DMS 273 treated with DMSO at 0.1 percent for 48 hours (cell line): Measurements from ENCODE around the gene PGA3.
"Not testable (repeated sequence)": the region's sequence is repeated elsewhere in the genome, so short reads cannot be mapped to it uniquely, and the experiment has no call there.

Experiments
- DNase-seq: peaks from one replicate; lab custom pipeline; 2025; lab: John Stamatoyannopoulos, UW

Gene PGA3

GRCh38 chr11:61210629-61211028 is 7.3 kb downstream of the PGA3 start:
- not testable (repeated sequence) for DNase-seq

GRCh38 chr11:61211327-61211952 is 8.1 kb downstream of the PGA3 start:
- DNase-seq: not testable (repeated sequence)

- not testable (repeated sequence) for DNase-seq
Observed at GRCh38 chr11:61212202-61212601, 8.9 kb downstream of the PGA3 start.

- not testable (repeated sequence) for DNase-seq
Observed at GRCh38 chr11:61213711-61214324, 10.5 kb downstream of the PGA3 start.

DNA sequence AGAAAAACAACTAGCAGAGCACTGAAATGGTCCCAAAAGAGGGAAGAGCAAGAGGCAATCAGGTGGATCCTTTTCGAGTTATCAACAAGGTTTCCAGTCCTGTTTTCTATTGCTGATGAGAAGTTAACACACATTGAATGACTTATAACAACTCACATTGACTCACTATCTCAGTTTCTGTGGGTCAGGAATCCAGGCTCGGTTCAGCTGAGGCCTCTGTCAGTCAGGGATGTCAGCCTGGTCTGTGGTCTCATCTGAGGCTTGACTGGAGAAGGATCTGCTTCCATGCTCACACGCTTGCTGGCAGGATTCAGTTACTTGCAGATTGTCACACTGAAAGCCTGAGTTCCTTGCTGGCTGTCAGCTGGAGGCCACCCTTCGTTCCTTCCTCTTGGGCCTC is 15.0 kb downstream of the PGA3 start:
- not testable (repeated sequence) for DNase-seq

DNA sequence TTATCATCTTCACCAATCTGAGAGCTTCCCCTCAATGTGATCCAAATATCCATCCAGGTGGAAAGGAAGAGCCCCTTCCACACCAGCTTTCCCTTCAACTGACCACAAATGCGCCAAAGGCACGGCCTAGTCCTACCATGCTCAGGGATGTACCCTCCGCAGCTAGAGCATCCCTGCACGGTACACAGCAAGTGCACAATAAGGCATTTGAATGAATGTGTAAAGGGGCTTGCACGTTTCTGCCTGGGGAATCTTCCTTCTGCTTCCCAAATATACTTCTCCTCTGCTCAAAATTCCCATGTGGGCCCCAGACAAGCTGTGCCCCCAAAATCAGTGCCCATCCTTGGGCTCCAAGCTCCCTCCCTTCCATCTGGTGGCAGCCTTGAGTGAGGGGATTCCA is 15.7 kb downstream of the PGA3 start:
- not testable (repeated sequence) for DNase-seq

- DNase-seq: not testable (repeated sequence)
Observed at GRCh38 chr11:61222047-61222446, 18.7 kb downstream of the PGA3 start, which contains the start of gene PGA4. PGA4 (plus strand) TSS chr11:61222347; CDS start chr11:61222401, 54 bp downstream.

DNA sequence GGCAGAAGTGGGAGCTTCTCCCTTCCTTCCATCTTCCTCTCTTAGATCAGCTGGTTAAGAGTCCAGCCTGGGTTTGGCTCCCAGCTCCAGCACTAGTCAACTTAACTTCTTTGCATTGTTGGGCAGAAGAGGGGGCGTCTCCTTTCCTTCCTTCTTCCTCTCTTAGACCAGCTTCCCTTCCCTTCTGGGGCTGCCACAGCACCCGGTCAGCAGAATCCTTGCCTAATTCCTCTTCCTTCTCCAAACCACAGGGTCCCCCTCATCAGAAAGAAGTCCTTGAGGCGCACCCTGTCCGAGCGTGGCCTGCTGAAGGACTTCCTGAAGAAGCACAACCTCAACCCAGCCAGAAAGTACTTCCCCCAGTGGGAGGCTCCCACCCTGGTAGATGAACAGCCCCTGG is 19.4 kb downstream of the PGA3 start:
- DNase-seq: not testable (repeated sequence)

- DNase-seq: not testable (repeated sequence)
Observed at GRCh38 chr11:61226457-61227137, 23.3 kb downstream of the PGA3 start.

GRCh38 chr11:61229458-61229857 is 26.1 kb downstream of the PGA3 start:
- DNase-seq: not testable (repeated sequence)

DNA sequence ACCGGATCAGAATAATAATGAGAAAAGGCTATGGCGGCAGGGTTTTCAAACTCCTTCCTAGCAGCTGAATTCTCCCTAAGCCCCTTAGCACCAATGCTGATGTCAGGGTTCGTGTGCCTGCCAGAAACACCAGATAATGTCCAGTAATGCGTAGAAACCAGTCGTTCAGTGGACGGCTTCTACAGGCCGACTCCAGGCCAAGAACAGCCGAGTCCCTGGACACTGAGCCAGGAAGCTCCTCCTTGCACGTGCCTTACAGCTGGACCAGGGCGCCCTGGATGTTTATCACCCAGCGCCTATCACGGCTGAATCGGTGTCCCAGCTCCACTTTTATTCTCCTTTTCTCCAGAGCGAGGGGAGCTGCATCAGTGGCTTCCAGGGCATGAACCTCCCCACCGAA is 27.7 kb downstream of the PGA3 start:
- not testable (repeated sequence) for DNase-seq

DNA sequence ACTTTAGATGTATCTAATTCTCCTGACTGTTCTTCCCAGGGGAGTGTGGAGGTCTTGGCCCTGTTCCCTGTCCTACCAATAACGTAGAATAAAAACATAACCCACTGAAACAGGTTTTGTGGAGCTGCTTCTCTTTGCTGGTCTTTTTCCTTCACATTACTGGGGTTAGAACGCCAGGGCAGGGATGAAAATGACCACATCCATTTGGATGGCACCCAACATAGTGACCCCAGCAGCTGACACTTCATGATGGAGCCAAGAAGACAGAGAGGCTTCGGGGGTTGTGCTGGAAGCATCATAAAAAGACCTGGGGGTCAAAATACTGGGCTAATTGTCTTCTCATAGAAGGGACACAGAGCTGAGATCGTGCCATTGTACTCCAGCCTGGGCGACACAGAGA is 28.3 kb downstream of the PGA3 start:
- DNase-seq: not testable (repeated sequence)

- not testable (repeated sequence) for DNase-seq
Observed at GRCh38 chr11:61232548-61233145, 29.3 kb downstream of the PGA3 start.

- not testable (repeated sequence) for DNase-seq
Observed at GRCh38 chr11:61237130-61237529, 33.8 kb downstream of the PGA3 start.

- DNase-seq: not testable (repeated sequence)
Observed at GRCh38 chr11:61240288-61240687, 37.0 kb downstream of the PGA3 start.

- DNase-seq: not testable (repeated sequence)
Observed at GRCh38 chr11:61240875-61241274, 37.6 kb downstream of the PGA3 start, which contains the start of gene PGA5. PGA5 (plus strand) TSS chr11:61241175; CDS start chr11:61241227, 52 bp downstream.

GRCh38 chr11:61241526-61241925 is 38.2 kb downstream of the PGA3 start:
- not testable (repeated sequence) for DNase-seq

DNA sequence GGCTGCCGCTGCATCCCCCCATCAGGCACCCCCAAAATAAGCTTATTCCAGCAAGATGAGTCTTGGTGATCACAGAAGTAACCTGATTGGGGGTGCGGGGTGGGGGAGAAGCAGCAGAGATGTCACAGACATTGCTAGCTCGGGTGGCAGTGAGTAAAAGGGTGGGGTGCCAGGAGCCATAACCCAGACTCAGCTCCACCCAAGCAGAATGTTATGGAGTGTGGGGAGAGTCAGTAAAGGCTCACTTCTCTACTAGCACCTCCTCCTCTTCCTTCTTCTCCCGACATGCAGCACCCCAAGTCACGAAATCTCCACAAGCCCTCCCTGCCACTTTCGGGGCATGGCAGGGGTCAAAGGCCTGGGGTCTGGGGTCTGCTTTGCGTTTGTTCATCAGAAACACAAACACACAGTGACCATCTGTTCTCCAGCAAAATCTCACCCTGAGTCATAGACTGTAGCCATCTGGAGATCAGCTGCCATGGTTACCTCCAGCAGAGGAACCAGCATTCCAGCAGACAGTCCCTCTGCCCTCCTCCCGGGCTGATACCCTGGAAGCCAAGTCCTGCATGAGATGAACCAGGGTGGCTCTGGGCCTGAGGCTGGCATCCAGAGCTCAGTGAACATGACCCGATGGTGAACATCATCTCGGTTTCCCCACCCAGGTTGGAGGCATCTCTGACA is 42.1 kb downstream of the PGA3 start:
- DNase-seq: not testable (repeated sequence)

GRCh38 chr11:61248071-61248470 is 44.8 kb downstream of the PGA3 start:
- DNase-seq: not testable (repeated sequence)

GRCh38 chr11:61249201-61249600 is 45.9 kb downstream of the PGA3 start:
- not testable (repeated sequence) for DNase-seq
